Neutrophil (primary cell): ENCODE data around the gene GP5.

ENCODE experiments used
- H3K27ac ChIP-seq: fragments of 200-600 bp; sonication (generic); 2 replicates; pipeline ENCODE4 v1.5.1; 2016; ENCODE audit warnings: mild to moderate bottlenecking, moderate library complexity
- H3K27me3 ChIP-seq: fragments of 200-600 bp; sonication (generic); 2 replicates; pipeline ENCODE4 v1.6.0; 2016; ENCODE audit warnings: mild to moderate bottlenecking
- H3K36me3 ChIP-seq: fragments of 200-600 bp; sonication (generic); 2 replicates; pipeline ENCODE4 v1.5.1; 2017
- H3K4me1 ChIP-seq, 2 experiments: fragments of 200-600 bp in 1 of 2; sonication (generic) in 1 of 2; 1 replicate in 1 of 2; 2 replicates in 1 of 2; pipeline versions ENCODE4 v1.5.1 to v1.6.1; 2013 to 2016; ENCODE audit warnings: low read depth in 1 of 2, low read length in 1 of 2, mild to moderate bottlenecking in 1 of 2, moderate library complexity in 1 of 2; ENCODE audit not compliant: control insufficient read depth in 1 of 2, insufficient read depth in 1 of 2
- H3K4me3 ChIP-seq, 2 experiments: fragments of 200-600 bp in 1 of 2; sonication (generic) in 1 of 2; 1 replicate in 1 of 2; 2 replicates in 1 of 2; pipeline ENCODE4 v1.5.1; 2013 to 2016; ENCODE audit warnings: low read depth in 1 of 2, low read length in 1 of 2, mild to moderate bottlenecking in 1 of 2, moderate library complexity in 1 of 2
- H3K9me3 ChIP-seq: fragments of 200-600 bp; sonication (generic); 2 replicates; pipeline ENCODE4 v1.5.1; 2016
- TF ChIP-seq, protein P1 (sequence below): fragments of 200-600 bp; sonication (generic); IDR thresholded peaks from 2 replicates; pipeline ENCODE4 v1.5.1; 2016; ENCODE audit warnings: antibody characterized with exemption

Gene GP5

DNA sequence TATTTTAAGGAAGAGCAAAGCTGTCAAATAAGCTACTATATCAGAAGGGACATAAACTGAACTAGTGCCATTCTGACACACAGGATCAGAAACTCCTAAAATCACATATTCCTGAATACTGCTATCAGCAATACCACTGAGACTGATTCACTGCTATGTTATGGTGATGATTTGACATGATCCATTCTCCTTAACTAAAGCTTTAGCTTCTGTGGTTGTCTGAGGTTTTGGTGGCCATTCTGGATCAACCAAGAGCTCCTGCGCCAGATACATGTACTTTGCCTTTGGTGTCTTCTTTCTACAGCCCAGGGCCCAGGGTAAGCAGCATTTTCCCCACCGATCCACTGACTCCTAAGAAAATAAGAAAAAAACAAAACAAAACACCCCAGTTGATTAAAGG lies 6.7 kb upstream of the GP5 start:
- H3K36me3 ChIP-seq = peaks cover 8% of the 10 kb centered on the region
- TF ChIP-seq, protein P1, sequence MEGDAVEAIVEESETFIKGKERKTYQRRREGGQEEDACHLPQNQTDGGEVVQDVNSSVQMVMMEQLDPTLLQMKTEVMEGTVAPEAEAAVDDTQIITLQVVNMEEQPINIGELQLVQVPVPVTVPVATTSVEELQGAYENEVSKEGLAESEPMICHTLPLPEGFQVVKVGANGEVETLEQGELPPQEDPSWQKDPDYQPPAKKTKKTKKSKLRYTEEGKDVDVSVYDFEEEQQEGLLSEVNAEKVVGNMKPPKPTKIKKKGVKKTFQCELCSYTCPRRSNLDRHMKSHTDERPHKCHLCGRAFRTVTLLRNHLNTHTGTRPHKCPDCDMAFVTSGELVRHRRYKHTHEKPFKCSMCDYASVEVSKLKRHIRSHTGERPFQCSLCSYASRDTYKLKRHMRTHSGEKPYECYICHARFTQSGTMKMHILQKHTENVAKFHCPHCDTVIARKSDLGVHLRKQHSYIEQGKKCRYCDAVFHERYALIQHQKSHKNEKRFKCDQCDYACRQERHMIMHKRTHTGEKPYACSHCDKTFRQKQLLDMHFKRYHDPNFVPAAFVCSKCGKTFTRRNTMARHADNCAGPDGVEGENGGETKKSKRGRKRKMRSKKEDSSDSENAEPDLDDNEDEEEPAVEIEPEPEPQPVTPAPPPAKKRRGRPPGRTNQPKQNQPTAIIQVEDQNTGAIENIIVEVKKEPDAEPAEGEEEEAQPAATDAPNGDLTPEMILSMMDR = no peak
- no peak overlapping the region for H3K4me3 ChIP-seq
- no peak overlapping the region for H3K27ac ChIP-seq
- no peaks in the 10 kb centered on the region for H3K9me3 ChIP-seq
- H3K27me3 ChIP-seq = no peaks in the 10 kb centered on the region
- no peaks in the 10 kb centered on the region for H3K4me1 ChIP-seq

DNA sequence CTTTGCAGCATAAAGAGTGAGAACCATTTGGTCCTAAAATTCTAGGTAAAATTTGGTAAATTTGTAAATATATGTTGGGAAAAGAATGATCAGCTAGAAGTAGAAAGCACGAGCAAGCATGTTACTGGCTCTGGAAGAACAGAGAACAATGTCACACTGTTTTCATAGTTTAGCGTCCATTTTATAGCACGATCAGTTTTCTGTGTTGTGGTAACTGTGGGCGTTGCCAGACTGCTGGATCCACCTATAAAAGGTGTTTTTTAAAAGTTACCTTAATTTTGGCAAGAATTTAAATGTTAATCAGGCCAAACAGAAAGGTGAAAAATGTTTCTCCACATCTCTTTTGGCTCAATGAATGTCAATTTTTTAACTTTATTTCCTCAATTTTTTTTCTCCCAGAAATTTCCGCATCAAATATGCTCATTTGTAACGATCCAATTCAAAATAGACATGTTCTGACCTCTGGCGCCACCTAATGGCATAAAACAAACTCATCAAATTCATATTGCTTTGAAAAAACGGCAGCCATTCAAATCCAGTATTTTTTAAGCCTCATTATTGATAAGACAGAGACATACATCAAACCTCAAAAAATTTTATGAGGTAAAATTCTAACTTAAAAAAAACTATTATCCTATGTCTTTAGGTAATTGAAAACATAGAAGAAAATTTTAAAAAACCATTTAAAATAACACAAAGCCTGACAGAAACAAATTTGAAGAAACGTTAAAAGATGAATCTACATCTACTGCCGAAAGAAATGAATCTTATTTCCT lies 5.5 kb upstream of the GP5 start:
- no peaks in the 10 kb centered on the region for H3K9me3 ChIP-seq
- TF ChIP-seq, protein P1 = no peak
- H3K36me3 ChIP-seq = peaks cover 8% of the 10 kb centered on the region
- no peaks in the 10 kb centered on the region for H3K4me1 ChIP-seq
- H3K27ac ChIP-seq = no peak overlapping the region
- peaks cover 7% of the 10 kb centered on the region for H3K27me3 ChIP-seq
- no peak overlapping the region for H3K4me3 ChIP-seq

DNA sequence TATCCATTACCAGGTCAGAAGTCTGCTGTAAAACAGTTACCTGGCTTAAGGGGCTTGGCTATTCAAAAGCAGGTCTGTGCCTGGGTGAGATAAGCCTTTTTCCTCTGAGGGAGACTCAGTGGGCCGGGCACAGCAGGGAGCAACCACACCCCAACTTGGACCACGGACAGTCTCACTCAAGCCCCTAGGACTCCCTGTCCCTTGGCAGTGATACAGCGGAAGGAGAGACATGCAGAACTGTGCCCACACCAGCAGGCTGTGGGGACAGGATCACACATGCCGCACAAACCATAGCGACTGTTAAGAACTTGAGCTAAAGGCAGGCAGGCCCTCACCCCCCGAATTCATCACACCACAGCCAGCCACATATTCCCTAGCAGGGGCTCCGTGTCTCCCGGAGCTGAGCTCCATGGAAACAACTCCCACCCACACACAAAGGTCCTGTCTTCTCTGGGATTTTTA lies 2.8 kb upstream of the GP5 start:
- peaks cover 34% of the 10 kb centered on the region for H3K27me3 ChIP-seq
- H3K27ac ChIP-seq = no peak overlapping the region
- H3K36me3 ChIP-seq = no peaks in the 10 kb centered on the region
- TF ChIP-seq, protein P1 = no peak
- H3K4me1 ChIP-seq = peaks cover 13 to 14% of the 10 kb centered on the region in 2 experiments
- H3K9me3 ChIP-seq = no peaks in the 10 kb centered on the region
- no peak overlapping the region for H3K4me3 ChIP-seq

- H3K4me3 ChIP-seq = no peak overlapping the region
- H3K27me3 ChIP-seq = peaks cover 39% of the 10 kb centered on the region
- no peaks in the 10 kb centered on the region for H3K9me3 ChIP-seq
- H3K36me3 ChIP-seq = no peaks in the 10 kb centered on the region
- H3K4me1 ChIP-seq = peaks cover 18 to 19% of the 10 kb centered on the region in 2 experiments
- no peak overlapping the region for H3K27ac ChIP-seq
- TF ChIP-seq, protein P1 = no peak
These were observed 2.3 kb upstream of the GP5 start for GRCh38 chr3:194401346-194401745.

GRCh38 chr3:194399874-194400411 lies 877 bp upstream of the GP5 start:
- no peaks in the 10 kb centered on the region for H3K9me3 ChIP-seq
- H3K27me3 ChIP-seq = peaks cover 53% of the 10 kb centered on the region
- H3K4me1 ChIP-seq = peaks cover 20% of the 10 kb centered on the region in 2 experiments
- no peak overlapping the region for H3K27ac ChIP-seq
- no peak overlapping the region for H3K4me3 ChIP-seq
- TF ChIP-seq, protein P1 = no peak
- H3K36me3 ChIP-seq = no peaks in the 10 kb centered on the region
